DOHH2 (cell line): ENCODE measurements around the gene GPR61.

Experiments used
- H3F3A ChIP-seq: fragments of 200-600 bp; sonication (generic), shearing (Covaris generic); 2 replicates; pipeline ENCODE4 v1.6.0; 2016; ENCODE audit warnings: antibody characterized with exemption, mild to moderate bottlenecking; ENCODE audit not compliant: control insufficient read depth, insufficient read depth
- H3K27ac ChIP-seq: fragments of 200-600 bp; sonication (generic); 2 replicates; pipeline ENCODE4 v1.5.1; 2014; ENCODE audit warnings: low read depth, mild to moderate bottlenecking, low read length, moderate library complexity
- H3K27me3 ChIP-seq: fragments of 200-600 bp; sonication (generic); 2 replicates; pipeline ENCODE4 v1.6.1; 2014; ENCODE audit warnings: mild to moderate bottlenecking, low read length, mixed read lengths; ENCODE audit not compliant: control insufficient read depth
- H3K36me3 ChIP-seq: fragments of 200-600 bp; sonication (generic); 2 replicates; pipeline ENCODE4 v1.6.1; 2014; ENCODE audit warnings: mild to moderate bottlenecking, low read length, moderate library complexity, mixed read lengths; ENCODE audit not compliant: control insufficient read depth
- H3K4me1 ChIP-seq: fragments of 200-600 bp; sonication (generic); 2 replicates; pipeline ENCODE4 v1.6.1; 2014; ENCODE audit warnings: mild to moderate bottlenecking, low read length, mixed read lengths; ENCODE audit not compliant: control insufficient read depth
- H3K4me2 ChIP-seq: fragments of 200-600 bp; sonication (generic); 2 replicates; pipeline ENCODE4 v1.6.0; 2014; ENCODE audit warnings: mild to moderate bottlenecking, low read length, moderate library complexity
- H3K4me3 ChIP-seq: fragments of 200-600 bp; sonication (generic); 2 replicates; pipeline ENCODE4 v1.5.1; 2014; ENCODE audit warnings: mild to moderate bottlenecking, low read length, mixed read lengths
- H3K79me2 ChIP-seq: fragments of 200-600 bp; sonication (generic); 2 replicates; pipeline ENCODE4 v1.6.1; 2014; ENCODE audit warnings: mild to moderate bottlenecking, low read length, mixed read lengths; ENCODE audit not compliant: control insufficient read depth
- H3K9me2 ChIP-seq: fragments of 200-600 bp; sonication (generic); replicated peaks from 2 replicates; pipeline ENCODE4 v1.6.1; 2014; ENCODE audit warnings: mild to moderate bottlenecking, low read length, mixed read lengths; ENCODE audit not compliant: control insufficient read depth
- H3K9me3 ChIP-seq: fragments of 200-600 bp; sonication (generic); 2 replicates; pipeline ENCODE4 v1.6.1; 2014; ENCODE audit warnings: antibody characterized with exemption, low read length, mixed read lengths; ENCODE audit not compliant: control insufficient read depth, insufficient read depth
- H4K20me1 ChIP-seq: fragments of 200-600 bp; sonication (generic); 2 replicates; pipeline ENCODE4 v1.6.0; 2014; ENCODE audit warnings: low read depth, mild to moderate bottlenecking, antibody characterized with exemption, low read length, moderate library complexity; ENCODE audit not compliant: control insufficient read depth, insufficient read depth
- CTCF ChIP-seq: fragments of 200-600 bp; sonication (generic); IDR thresholded peaks from one replicate; pipeline ENCODE4 v1.5.1; 2014; ENCODE audit warnings: antibody characterized with exemption, mild to moderate bottlenecking, low read depth, low read length; ENCODE audit not compliant: poor library complexity, severe bottlenecking
- EZH2phosphoT487 ChIP-seq: fragments of 200-600 bp; sonication (generic); IDR thresholded peaks from 2 replicates; pipeline ENCODE4 v1.6.1; 2017; ENCODE audit warnings: borderline replicate concordance, mild to moderate bottlenecking, antibody characterized with exemption, low read length, moderate library complexity, mixed read lengths

GPR61 gene

GRCh38 chr1:109521002-109521951, 18.4 kb upstream of the GPR61 start:
- no peaks in the 10 kb centered on the region for H3K9me2 ChIP-seq
- no peak overlapping the region for H3K27ac ChIP-seq
- H3K27me3 ChIP-seq, result peaks cover 21% of the 10 kb centered on the region
- H4K20me1 ChIP-seq, result no peaks in the 10 kb centered on the region
- no peaks in the 10 kb centered on the region for H3K9me3 ChIP-seq
- no peaks in the 10 kb centered on the region for H3K4me1 ChIP-seq
- H3K4me2 ChIP-seq, result no peak overlapping the region
- H3K79me2 ChIP-seq, result no peaks in the 10 kb centered on the region
- H3K36me3 ChIP-seq, result no peaks in the 10 kb centered on the region
- TF ChIP-seq CTCF (no peak), EZH2phosphoT487 (no peak)
- H3F3A ChIP-seq, result no peaks in the 10 kb centered on the region
- no peak overlapping the region for H3K4me3 ChIP-seq

DNA sequence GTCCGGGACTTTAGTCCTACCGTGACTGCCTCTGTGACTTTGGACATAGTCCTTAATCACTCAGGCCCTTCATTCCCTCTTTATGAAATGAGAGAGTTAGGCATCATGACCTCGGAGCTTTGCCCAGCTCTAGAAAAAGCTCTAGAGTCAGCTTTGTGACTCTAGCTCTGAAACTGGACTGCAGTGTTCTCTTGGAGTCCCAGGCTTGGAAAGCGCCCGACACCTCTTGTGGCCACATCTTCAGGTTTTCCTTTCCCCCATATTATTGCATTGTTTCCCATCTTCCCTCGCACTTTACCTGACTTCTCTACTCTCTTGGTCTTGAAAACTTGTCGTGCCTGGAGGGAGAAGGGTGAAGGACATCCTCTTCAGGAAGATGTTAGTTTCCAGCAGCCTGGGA, 17.6 kb upstream of the GPR61 start:
- TF ChIP-seq CTCF (no peak), EZH2phosphoT487 (no peak)
- no peaks in the 10 kb centered on the region for H3K36me3 ChIP-seq
- no peak overlapping the region for H3K4me2 ChIP-seq
- H4K20me1 ChIP-seq, result no peaks in the 10 kb centered on the region
- H3K27me3 ChIP-seq, result peaks cover 22% of the 10 kb centered on the region
- no peaks in the 10 kb centered on the region for H3K9me2 ChIP-seq
- H3K4me1 ChIP-seq, result no peaks in the 10 kb centered on the region
- H3K9me3 ChIP-seq, result no peaks in the 10 kb centered on the region
- no peaks in the 10 kb centered on the region for H3K79me2 ChIP-seq
- H3K27ac ChIP-seq, result no peak overlapping the region
- no peak overlapping the region for H3K4me3 ChIP-seq
- no peaks in the 10 kb centered on the region for H3F3A ChIP-seq

DNA sequence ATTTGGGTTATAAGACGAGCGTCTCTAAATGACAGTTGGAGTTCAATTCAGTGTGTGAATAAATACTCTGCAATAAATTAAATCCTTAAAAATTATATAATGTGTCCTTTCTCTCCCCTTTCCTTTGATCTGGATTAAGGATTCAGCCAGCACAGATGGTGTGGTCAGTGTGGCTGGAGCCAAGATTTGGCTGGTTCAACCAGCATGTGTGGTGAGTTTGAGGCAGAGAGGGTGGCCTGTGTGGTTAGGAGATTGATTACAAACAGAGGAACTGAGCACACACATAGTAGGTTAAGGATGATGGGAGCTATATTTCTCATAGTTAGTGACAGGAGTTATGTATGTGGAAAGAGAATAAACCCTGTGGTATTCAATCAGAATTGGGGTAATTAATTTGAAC, 16.0 kb upstream of the GPR61 start:
- no peak for TF ChIP-seq CTCF
- TF ChIP-seq EZH2phosphoT487, result no peak
- Histone ChIP-seq H3K79me2 (no peaks in the 10 kb centered on the region), H3K4me1 (no peaks in the 10 kb centered on the region), H3K36me3 (no peaks in the 10 kb centered on the region), H3K27me3 (peaks cover 35% of the 10 kb centered on the region), H4K20me1 (no peaks in the 10 kb centered on the region), H3K4me3 (no peak overlapping the region), H3K4me2 (no peak overlapping the region), H3F3A (no peaks in the 10 kb centered on the region), H3K9me2 (no peaks in the 10 kb centered on the region), H3K9me3 (no peaks in the 10 kb centered on the region), H3K27ac (no peak overlapping the region)
